B cell (primary cell): ENCODE results near the gene IL31. TPM values are rescaled to one million over a fixed set of nuclear protein-coding genes. Genes with fewer than 3 reads are reported as not detected.

Experiments
- ATAC-seq: fragments of 200-7000 bp; cut with Tn5 transposase; one replicate; pipeline ENCODE4 v1.10.0; 2021; ENCODE audit warnings: low read depth, mild to moderate bottlenecking, moderate number of reproducible peaks, moderate library complexity
- CTCF ChIA-PET: fragments of 350-600 bp; sonication (Branson Sonifier 250); formaldehyde crosslinking; loops from one replicate; lab custom pipeline; 2021; ENCODE audit warnings: antibody characterized with exemption, inconsistent platforms; lab: Charles Lee
- POLR2A ChIA-PET: fragments of 350-600 bp; sonication (Branson Sonifier 250); formaldehyde crosslinking; loops from one replicate; lab custom pipeline; 2021; ENCODE audit warnings: antibody characterized with exemption; lab: Charles Lee
- DNase-seq: peaks from one replicate; pipeline ENCODE4 v3.0.0; 2013
- H2AFZ ChIP-seq: 2 replicates; pipeline ENCODE4 v1.6.1; 2012; ENCODE audit warnings: mild to moderate bottlenecking, low read depth, low read length; ENCODE audit not compliant: insufficient read depth, poor library complexity, severe bottlenecking
- H3K27ac ChIP-seq, 2 donors: 1 replicate in 1 of 2; 2 replicates in 1 of 2; pipeline ENCODE4 v1.5.1; 2012 to 2013; ENCODE audit warnings: low read length in 2 of 2, mild to moderate bottlenecking in 2 of 2, moderate library complexity in 1 of 2
- H3K27me3 ChIP-seq, 4 experiments: fragments of 200-600 bp in 1 of 4; sonication (generic) in 1 of 4; replicated peaks in 1 of 4; 1 replicate in 2 of 4; 2 replicates in 2 of 4; pipeline versions ENCODE4 v1.6.1 to v1.7.0; 2013 to 2016; ENCODE audit warnings: low read length in 3 of 4, mild to moderate bottlenecking in 2 of 4, mixed read lengths in 1 of 4, moderate library complexity in 1 of 4; ENCODE audit not compliant: insufficient read depth in 4 of 4, control insufficient read depth in 3 of 4; ENCODE audit errors: control extremely low read depth in 1 of 4
- H3K36me3 ChIP-seq, 2 experiments: replicated peaks in 1 of 2; 1 replicate in 1 of 2; 2 replicates in 1 of 2; pipeline versions ENCODE4 v1.6.1 to v1.7.1; 2013; ENCODE audit warnings: low read length in 1 of 2; ENCODE audit not compliant: insufficient read depth in 2 of 2, control insufficient read depth in 1 of 2; ENCODE audit errors: control extremely low read depth in 1 of 2, extremely low read depth in 1 of 2
- H3K4me1 ChIP-seq, 2 donors: fragments of 200-600 bp in 1 of 2; sonication (generic) in 1 of 2; 1 replicate in 1 of 2; 2 replicates in 1 of 2; pipeline versions ENCODE4 v1.5.1 to v1.6.1; 2013 to 2017; ENCODE audit warnings: low read length in 2 of 2; ENCODE audit not compliant: control insufficient read depth in 2 of 2, insufficient read depth in 2 of 2
- H3K4me2 ChIP-seq: replicated peaks from 2 replicates; pipeline ENCODE3; 2012; ENCODE audit warnings: mild to moderate bottlenecking, low read depth, low read length; ENCODE audit not compliant: poor library complexity, severe bottlenecking
- H3K4me3 ChIP-seq, 5 experiments: fragments of 200-600 bp in 1 of 5; sonication (generic) in 1 of 5; 1 replicate in 3 of 5; 2 replicates in 2 of 5; pipeline versions ENCODE4 v1.5.1 to v1.7.0; 2011 to 2016; ENCODE audit warnings: low read length in 4 of 5, mild to moderate bottlenecking in 4 of 5, low read depth in 2 of 5, control low read depth in 1 of 5, moderate library complexity in 1 of 5; ENCODE audit not compliant: insufficient read depth in 1 of 5; ENCODE audit errors: control extremely low read depth in 1 of 5, extremely low read depth in 1 of 5
- H3K79me2 ChIP-seq: fragments of 200-600 bp; sonication (generic); one replicate; pipeline ENCODE4 v1.6.0; 2016; ENCODE audit warnings: low read length; ENCODE audit not compliant: control insufficient read depth, insufficient read depth
- H3K9ac ChIP-seq: fragments of 200-600 bp; sonication (generic); 2 replicates; pipeline ENCODE4 v1.6.1; 2017; ENCODE audit warnings: mild to moderate bottlenecking, low read length, moderate library complexity
- H3K9me3 ChIP-seq, 3 donors: one replicate each; pipeline versions ENCODE4 v1.6.1 to v1.7.1; 2013; ENCODE audit warnings: low read length in 2 of 3; ENCODE audit not compliant: control insufficient read depth in 2 of 3, insufficient read depth in 1 of 3; ENCODE audit errors: control extremely low read depth in 1 of 3
- H4K20me1 ChIP-seq: 2 replicates; pipeline ENCODE4 v1.6.0; 2012; ENCODE audit warnings: mild to moderate bottlenecking, low read length; ENCODE audit not compliant: insufficient read depth, control insufficient read depth, poor library complexity, severe bottlenecking
- H3K27ac Mint-ChIP-seq: one replicate; pipeline ENCODE4 v1.8.0; 2021; ENCODE audit warnings: mixed read lengths
- H3K27me3 Mint-ChIP-seq: one replicate; pipeline ENCODE4 v1.8.0; 2021; ENCODE audit warnings: mixed read lengths
- H3K4me1 Mint-ChIP-seq: one replicate; pipeline ENCODE4 v1.8.0; 2021; ENCODE audit warnings: mixed read lengths
- H3K4me3 Mint-ChIP-seq: one replicate; pipeline ENCODE4 v1.8.0; 2021; ENCODE audit warnings: mixed read lengths
- H3K9me3 Mint-ChIP-seq: one replicate; pipeline ENCODE4 v1.8.0; 2022; ENCODE audit warnings: mixed read lengths; ENCODE audit not compliant: insufficient read depth
- EZH2 ChIP-seq: IDR thresholded peaks from 2 replicates; pipeline ENCODE4 v1.6.1; 2012; ENCODE audit warnings: borderline replicate concordance, low read depth, mild to moderate bottlenecking, moderate library complexity, low read length; ENCODE audit not compliant: insufficient read depth, poor library complexity, severe bottlenecking
- WGBS: methylation state at CpG from one replicate; pipeline ENCODE4 v1.1.5; 2013; ENCODE audit warnings: missing lambda C conversion rate; ENCODE audit not compliant: insufficient coverage; 5-methylcytosine and 5-hydroxymethylcytosine counted together
- intact Hi-C: fragments of 100-400 bp; cut with micrococcal nuclease; formaldehyde crosslinking; loops from one replicate; pipeline ENCODE4 v1.10.0; 2022
- polyA plus RNA-seq: library from polyadenylated mRNA; depleted of rRNA; stranded (reverse); fragments of >200 nt; gene quantifications from 2 replicates; pipeline ENCODE4 v1.2.3, GENCODE V29; 2012
- total RNA-seq, 2 donors: library from RNA; stranded (reverse); fragments of 120-200 nt in 1 of 2; gene quantifications; 1 replicate in 1 of 2; 2 replicates in 1 of 2; pipeline versions ENCODE4 v1.2.3 to v1.2.4, GENCODE V29; 2013 to 2022
- TF ChIP-seq, protein P1 (sequence below): fragments of 200-600 bp; IDR thresholded peaks from one replicate; pipeline ENCODE4 v1.8.0; 2022; ENCODE audit warnings: antibody characterized with exemption, mild to moderate bottlenecking

The IL31 gene
- total and polyA plus RNA-seq, 2 donors (not counting 1 experiment from before 2014, with no cell fraction given), result not detected

DNA sequence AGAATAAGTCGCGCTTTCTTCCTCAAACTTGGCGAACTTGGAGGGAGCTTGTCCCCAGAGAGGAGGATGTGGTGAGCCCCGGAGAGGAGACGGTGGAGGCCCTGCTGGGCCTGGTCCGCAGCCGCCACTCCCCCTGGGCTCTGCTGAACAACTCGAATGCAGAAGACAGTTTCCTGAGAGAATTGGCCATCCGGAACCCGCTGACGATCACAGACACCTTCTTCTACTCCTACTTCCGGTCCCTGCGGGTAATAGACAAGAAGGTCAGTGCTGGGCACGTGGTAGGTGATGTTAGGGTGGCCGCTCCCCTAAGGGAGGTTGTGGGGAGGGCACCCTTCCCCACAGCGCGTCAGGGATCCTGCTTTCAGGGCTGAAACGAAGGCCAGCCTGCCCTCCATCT, 10.5 kb upstream of the IL31 start:
- Histone ChIP-seq H3K9ac (no peak overlapping the region), H3K4me1 (peaks cover 15 to 22% of the 10 kb centered on the region in 2 donors), H2AFZ (peak overlapping the region; percentile 34), H4K20me1 (no peaks in the 10 kb centered on the region), H3K27me3 (peaks cover 0 to 3% (median 0%) of the 10 kb centered on the region in 4 experiments), H3K79me2 (no peaks in the 10 kb centered on the region), H3K36me3 (no peaks in the 10 kb centered on the region), H3K9me3 (peaks cover 0 to 6% (median 0%) of the 10 kb centered on the region in 3 donors), H3K4me2 (peak overlapping the region; percentile 61), H3K27ac (no peak overlapping the region), H3K4me3 (no peak overlapping the region)
- Mint-ChIP-seq H3K27ac (peak overlapping the region; percentile 72), H3K9me3 (no peaks in the 10 kb centered on the region), H3K4me1 (peaks cover 18% of the 10 kb centered on the region), H3K4me3 (peak overlapping the region; percentile 76), H3K27me3 (peaks cover 4% of the 10 kb centered on the region)
- DNase-seq (peak; percentile 54), ATAC-seq (peak; percentile 63)
- intact Hi-C loops, result no loop called here
- POLR2A ChIA-PET, result no interaction called here
- CTCF ChIA-PET, result no interaction called here
- no peak for TF ChIP-seq EZH2
- TF ChIP-seq, protein P1, sequence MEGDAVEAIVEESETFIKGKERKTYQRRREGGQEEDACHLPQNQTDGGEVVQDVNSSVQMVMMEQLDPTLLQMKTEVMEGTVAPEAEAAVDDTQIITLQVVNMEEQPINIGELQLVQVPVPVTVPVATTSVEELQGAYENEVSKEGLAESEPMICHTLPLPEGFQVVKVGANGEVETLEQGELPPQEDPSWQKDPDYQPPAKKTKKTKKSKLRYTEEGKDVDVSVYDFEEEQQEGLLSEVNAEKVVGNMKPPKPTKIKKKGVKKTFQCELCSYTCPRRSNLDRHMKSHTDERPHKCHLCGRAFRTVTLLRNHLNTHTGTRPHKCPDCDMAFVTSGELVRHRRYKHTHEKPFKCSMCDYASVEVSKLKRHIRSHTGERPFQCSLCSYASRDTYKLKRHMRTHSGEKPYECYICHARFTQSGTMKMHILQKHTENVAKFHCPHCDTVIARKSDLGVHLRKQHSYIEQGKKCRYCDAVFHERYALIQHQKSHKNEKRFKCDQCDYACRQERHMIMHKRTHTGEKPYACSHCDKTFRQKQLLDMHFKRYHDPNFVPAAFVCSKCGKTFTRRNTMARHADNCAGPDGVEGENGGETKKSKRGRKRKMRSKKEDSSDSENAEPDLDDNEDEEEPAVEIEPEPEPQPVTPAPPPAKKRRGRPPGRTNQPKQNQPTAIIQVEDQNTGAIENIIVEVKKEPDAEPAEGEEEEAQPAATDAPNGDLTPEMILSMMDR, result no peak
- 28% methylated on average over 10 of the region's 18 CpGs for WGBS

DNA sequence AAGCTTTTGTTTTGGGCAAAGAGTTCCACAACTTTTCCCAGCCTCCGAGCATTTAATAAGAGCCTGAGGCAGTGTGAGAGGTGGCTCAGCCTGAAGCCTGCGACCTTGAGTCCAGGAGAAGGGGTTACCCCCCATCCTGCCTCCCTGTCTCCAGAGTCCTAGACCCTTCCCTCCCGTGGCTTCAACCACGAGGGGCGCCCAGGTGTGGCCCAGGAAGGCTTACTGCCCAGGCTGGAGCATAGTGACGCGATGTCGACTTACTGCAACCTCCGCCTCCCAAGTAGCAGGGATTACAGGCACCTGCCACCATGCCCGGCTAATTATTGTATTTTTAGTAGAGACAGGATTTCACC, 9.5 kb upstream of the IL31 start:
- peaks cover 0 to 6% (median 0%) of the 10 kb centered on the region in 3 donors for H3K9me3 ChIP-seq
- peak overlapping the region; percentile 89 for H3K4me3 Mint-ChIP-seq
- DNase-seq, result no peak
- H3K27me3 ChIP-seq, result peaks cover 0 to 3% (median 0%) of the 10 kb centered on the region in 4 experiments
- peaks cover 18% of the 10 kb centered on the region for H3K4me1 Mint-ChIP-seq
- H4K20me1 ChIP-seq, result no peaks in the 10 kb centered on the region
- ChIA-PET POLR2A (interaction anchor here (1.3 kb wide), 1 partner anchor 42 kb away, joined by 3 read pairs; the partner anchor contains the start of gene DIABLO), CTCF (no interaction called here)
- TF ChIP-seq, protein P1, result no peak
- no peak for TF ChIP-seq EZH2
- 81% methylated on average over 9 of the region's 10 CpGs for WGBS
- H3K4me3 ChIP-seq, result peak overlapping the region in 3 of 5 experiments; percentile 52 to 62 (median 62)
- H3K9me3 Mint-ChIP-seq, result no peaks in the 10 kb centered on the region
- peak overlapping the region; percentile 68 for H3K9ac ChIP-seq
- H3K4me1 ChIP-seq, result peaks cover 15 to 22% of the 10 kb centered on the region in 2 donors
- peak overlapping the region; percentile 95 for H3K4me2 ChIP-seq
- no peak for ATAC-seq
- H3K27ac ChIP-seq, result no peak overlapping the region
- no peaks in the 10 kb centered on the region for H3K79me2 ChIP-seq
- intact Hi-C loops, result no loop called here
- H2AFZ ChIP-seq, result peak overlapping the region; percentile 75
- no peak overlapping the region for H3K27ac Mint-ChIP-seq
- no peaks in the 10 kb centered on the region for H3K36me3 ChIP-seq
- H3K27me3 Mint-ChIP-seq, result peaks cover 13% of the 10 kb centered on the region
